GM23338 (cell line): ENCODE measurements around the gene CD3G. TPM values are rescaled to one million over a fixed set of nuclear protein-coding genes. Genes with fewer than 3 reads are reported as not detected.
A peak's percentile ranks its signal among the peaks of the same experiment; 100 is the strongest.

Experiments used
- ATAC-seq: fragments of 200-7000 bp; cut with Tn5 transposase; 3 replicates; pipeline ENCODE4 v1.9.1; 2020
- DNase-seq: peaks from one replicate; pipeline ENCODE4 v3.0.0-alpha.2; 2015; ENCODE audit warnings: low spot score
- H2AFZ ChIP-seq: fragments of 200-600 bp; sonication (generic); 2 replicates; pipeline ENCODE4 v1.8.0; 2016; ENCODE audit warnings: antibody characterized with exemption, mild to moderate bottlenecking, moderate library complexity
- H3F3A ChIP-seq: fragments of 200-600 bp; sonication (generic); replicated peaks from 2 replicates; pipeline ENCODE4 v1.8.0; 2017; ENCODE audit warnings: antibody characterized with exemption, mixed run types, low read depth
- H3K27ac ChIP-seq: fragments of 200-600 bp; sonication (generic); 2 replicates; pipeline ENCODE4 v1.6.1; 2016; ENCODE audit warnings: low read depth
- H3K27me3 ChIP-seq: fragments of 200-600 bp; sonication (generic); 2 replicates; pipeline ENCODE4 v1.8.0; 2016; ENCODE audit warnings: mild to moderate bottlenecking, mixed run types, moderate library complexity; ENCODE audit not compliant: insufficient read depth
- H3K36me3 ChIP-seq: fragments of 200-600 bp; sonication (generic); 2 replicates; pipeline ENCODE4 v1.8.0; 2016; ENCODE audit warnings: mild to moderate bottlenecking; ENCODE audit not compliant: insufficient read depth
- H3K4me1 ChIP-seq: fragments of 200-600 bp; sonication (generic); 2 replicates; pipeline ENCODE4 v1.8.0; 2016; ENCODE audit warnings: mild to moderate bottlenecking, moderate library complexity; ENCODE audit not compliant: insufficient read depth
- H3K4me2 ChIP-seq: fragments of 200-600 bp; sonication (generic); 2 replicates; pipeline ENCODE4 v1.7.1; 2017; ENCODE audit warnings: mixed run types
- H3K4me3 ChIP-seq: fragments of 200-600 bp; sonication (generic); 2 replicates; pipeline ENCODE4 v1.6.1; 2016; ENCODE audit warnings: mixed run types
- H3K79me2 ChIP-seq: fragments of 200-600 bp; sonication (generic); replicated peaks from 2 replicates; pipeline ENCODE4 v1.8.0; 2017; ENCODE audit warnings: mild to moderate bottlenecking; ENCODE audit not compliant: insufficient read depth
- H3K9me2 ChIP-seq: fragments of 200-600 bp; sonication (generic); 2 replicates; pipeline ENCODE4 v1.8.0; 2017; ENCODE audit not compliant: insufficient read depth
- H4K20me1 ChIP-seq: fragments of 200-600 bp; sonication (generic); replicated peaks from 2 replicates; pipeline ENCODE4 v1.8.0; 2017; ENCODE audit warnings: mild to moderate bottlenecking; ENCODE audit not compliant: insufficient read depth
- H3K27ac Mint-ChIP-seq: 2 replicates; pipeline ENCODE4 v1.8.0; 2020; ENCODE audit warnings: inconsistent platforms, mild to moderate bottlenecking, moderate library complexity, mixed read lengths
- H3K27me3 Mint-ChIP-seq: 3 replicates; pipeline ENCODE4 v1.8.0; 2022; ENCODE audit warnings: low read depth, mild to moderate bottlenecking, moderate library complexity, mixed read lengths, inconsistent platforms; ENCODE audit not compliant: insufficient read depth, poor library complexity
- H3K36me3 Mint-ChIP-seq: 3 replicates; pipeline ENCODE4 v1.8.0; 2021; ENCODE audit warnings: low read depth, mild to moderate bottlenecking, inconsistent platforms, moderate library complexity, mixed read lengths
- H3K4me1 Mint-ChIP-seq: 3 replicates; pipeline ENCODE4 v1.8.0; 2020; ENCODE audit warnings: mild to moderate bottlenecking, inconsistent platforms, mixed read lengths
- H3K4me3 Mint-ChIP-seq: 3 replicates; pipeline ENCODE4 v1.8.0; 2021; ENCODE audit warnings: moderate library complexity, mild to moderate bottlenecking, inconsistent platforms, mixed read lengths
- H3K9me3 Mint-ChIP-seq: 3 replicates; pipeline ENCODE4 v1.8.0; 2020; ENCODE audit warnings: moderate library complexity, mild to moderate bottlenecking, inconsistent platforms, mixed read lengths
- CREB1 ChIP-seq: fragments of 250-450 bp; sonication (Bioruptor Pico); IDR thresholded peaks from 2 replicates; pipeline ENCODE4 v1.5.0; 2020; ENCODE audit warnings: low read depth, mild to moderate bottlenecking, moderate library complexity
- EZH2 ChIP-seq: fragments of 200-600 bp; sonication (generic); IDR thresholded peaks from one replicate; pipeline ENCODE4 v1.8.0; 2017; ENCODE audit warnings: antibody characterized with exemption, mild to moderate bottlenecking, low read depth; ENCODE audit not compliant: unreplicated experiment
- EZH2phosphoT487 ChIP-seq: fragments of 200-600 bp; sonication (generic); IDR thresholded peaks from one replicate; pipeline ENCODE4 v1.8.1; 2018; ENCODE audit warnings: antibody characterized with exemption; ENCODE audit not compliant: unreplicated experiment
- JUNB ChIP-seq: IDR thresholded peaks from one replicate; pipeline ENCODE4 v1.6.1; 2016; ENCODE audit warnings: antibody characterized with exemption; ENCODE audit not compliant: unreplicated experiment
- NANOG ChIP-seq: IDR thresholded peaks from 2 replicates; pipeline ENCODE4 v1.6.1; 2016; ENCODE audit warnings: antibody characterized with exemption, borderline replicate concordance
- POLR2AphosphoS5 ChIP-seq: IDR thresholded peaks from 2 replicates; pipeline ENCODE4 v1.6.1; 2016; ENCODE audit warnings: antibody characterized with exemption, low read depth
- STAT1 ChIP-seq: IDR thresholded peaks from one replicate; pipeline ENCODE4 v1.6.1; 2016; ENCODE audit warnings: antibody characterized with exemption; ENCODE audit not compliant: unreplicated experiment
- ZNF114 ChIP-seq: fragments of 250-450 bp; sonication (Bioruptor Pico); IDR thresholded peaks from 2 replicates; pipeline ENCODE4 v1.5.0; 2020; ENCODE audit warnings: mild to moderate bottlenecking, moderate library complexity
- ZNF331 ChIP-seq: fragments of 250-450 bp; sonication (Bioruptor Pico); IDR thresholded peaks from 2 replicates; pipeline ENCODE4 v1.5.0; 2020; ENCODE audit warnings: low read depth, mild to moderate bottlenecking, moderate library complexity
- polyA plus RNA-seq: library from polyadenylated mRNA; unstranded; fragments of >200 nt; fragmentation: Nextera tagmentation; extraction: Ambion mirVana; gene quantifications from 2 replicates; pipeline ENCODE4 v1.2.1, GENCODE V29; 2016
- total RNA-seq: library from RNA; depleted of rRNA; stranded (reverse); fragments of >200 nt; shearing (Covaris generic); gene quantifications from 2 replicates; pipeline ENCODE4 v1.2.3, GENCODE V29; 2014
- TF ChIP-seq, protein P1 (sequence below), 2 experiments: fragments of 200-600 bp in 1 of 2; sonication (generic) in 1 of 2; conservative IDR thresholded peaks; 2 replicates each; pipeline versions ENCODE4 v1.5.1 to v1.6.1; 2016 to 2017; ENCODE audit warnings: antibody characterized with exemption in 2 of 2, low read depth in 2 of 2, mild to moderate bottlenecking in 2 of 2, moderate library complexity in 1 of 2
- TF ChIP-seq, protein P2 (sequence below): fragments of 250-450 bp; sonication (Bioruptor Pico); IDR thresholded peaks from 2 replicates; pipeline ENCODE4 v1.5.0; 2020; ENCODE audit warnings: mild to moderate bottlenecking, moderate library complexity
- TF ChIP-seq, protein P3 (sequence below): IDR thresholded peaks from one replicate; pipeline ENCODE4 v1.6.1; 2018; ENCODE audit warnings: antibody characterized with exemption; ENCODE audit not compliant: unreplicated experiment
- TF ChIP-seq, protein P4 (sequence below): IDR thresholded peaks from 2 replicates; pipeline ENCODE4 v1.6.1; 2016; ENCODE audit warnings: antibody characterized with exemption

CD3G gene
- total and polyA plus RNA-seq, 2 experiments from 2014 or later, result not detected

DNA sequence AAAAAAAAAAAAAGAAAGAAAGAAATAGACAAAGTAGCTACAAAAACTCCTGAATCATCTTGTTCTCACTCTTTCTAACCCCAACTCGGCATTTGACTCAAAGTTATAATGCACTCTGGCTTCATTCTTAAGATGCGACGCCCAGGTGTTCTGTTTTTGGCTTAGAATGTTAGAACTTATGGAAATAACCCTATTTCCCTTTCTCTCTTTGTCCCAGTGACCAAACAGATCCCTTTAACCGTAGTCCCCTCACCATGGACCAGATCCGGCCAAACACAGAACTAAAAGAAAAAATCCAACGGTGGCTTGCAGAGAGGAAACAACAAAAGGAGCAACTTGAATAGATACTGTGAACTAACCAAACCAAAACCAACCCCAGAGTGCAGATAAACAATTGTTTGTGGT lies 52.0 kb downstream of the CD3G start:
- Histone ChIP-seq H3K27me3 (no peaks in the 10 kb centered on the region), H3F3A (no peaks in the 10 kb centered on the region), H3K27ac (0 out of 2 replicates have a peak overlapping the region, but pooled peaks have one; percentile 39), H3K36me3 (peaks cover 26% of the 10 kb centered on the region), H3K4me1 (no peaks in the 10 kb centered on the region), H3K79me2 (no peaks in the 10 kb centered on the region), H2AFZ (no peak overlapping the region), H4K20me1 (no peaks in the 10 kb centered on the region; the same call in 1 of the 2 replicates), H3K4me2 (no peak overlapping the region), H3K4me3 (no peak overlapping the region), H3K9me2 (no peaks in the 10 kb centered on the region)
- TF ChIP-seq STAT1 (no peak), ZNF114 (no peak), NANOG (no peak), CREB1 (CRISPR knock-in tag) (no peak), EZH2phosphoT487 (no peak), ZNF331 (CRISPR knock-in tag) (no peak), JUNB (no peak), EZH2 (no peak), POLR2AphosphoS5 (no peak)
- TF ChIP-seq, protein P1, sequence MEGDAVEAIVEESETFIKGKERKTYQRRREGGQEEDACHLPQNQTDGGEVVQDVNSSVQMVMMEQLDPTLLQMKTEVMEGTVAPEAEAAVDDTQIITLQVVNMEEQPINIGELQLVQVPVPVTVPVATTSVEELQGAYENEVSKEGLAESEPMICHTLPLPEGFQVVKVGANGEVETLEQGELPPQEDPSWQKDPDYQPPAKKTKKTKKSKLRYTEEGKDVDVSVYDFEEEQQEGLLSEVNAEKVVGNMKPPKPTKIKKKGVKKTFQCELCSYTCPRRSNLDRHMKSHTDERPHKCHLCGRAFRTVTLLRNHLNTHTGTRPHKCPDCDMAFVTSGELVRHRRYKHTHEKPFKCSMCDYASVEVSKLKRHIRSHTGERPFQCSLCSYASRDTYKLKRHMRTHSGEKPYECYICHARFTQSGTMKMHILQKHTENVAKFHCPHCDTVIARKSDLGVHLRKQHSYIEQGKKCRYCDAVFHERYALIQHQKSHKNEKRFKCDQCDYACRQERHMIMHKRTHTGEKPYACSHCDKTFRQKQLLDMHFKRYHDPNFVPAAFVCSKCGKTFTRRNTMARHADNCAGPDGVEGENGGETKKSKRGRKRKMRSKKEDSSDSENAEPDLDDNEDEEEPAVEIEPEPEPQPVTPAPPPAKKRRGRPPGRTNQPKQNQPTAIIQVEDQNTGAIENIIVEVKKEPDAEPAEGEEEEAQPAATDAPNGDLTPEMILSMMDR (conservative IDR thresholded peaks at IDR 0.05; ENCODE audit: low read depth in 2 of 2), result no peak
- TF ChIP-seq, protein P2, sequence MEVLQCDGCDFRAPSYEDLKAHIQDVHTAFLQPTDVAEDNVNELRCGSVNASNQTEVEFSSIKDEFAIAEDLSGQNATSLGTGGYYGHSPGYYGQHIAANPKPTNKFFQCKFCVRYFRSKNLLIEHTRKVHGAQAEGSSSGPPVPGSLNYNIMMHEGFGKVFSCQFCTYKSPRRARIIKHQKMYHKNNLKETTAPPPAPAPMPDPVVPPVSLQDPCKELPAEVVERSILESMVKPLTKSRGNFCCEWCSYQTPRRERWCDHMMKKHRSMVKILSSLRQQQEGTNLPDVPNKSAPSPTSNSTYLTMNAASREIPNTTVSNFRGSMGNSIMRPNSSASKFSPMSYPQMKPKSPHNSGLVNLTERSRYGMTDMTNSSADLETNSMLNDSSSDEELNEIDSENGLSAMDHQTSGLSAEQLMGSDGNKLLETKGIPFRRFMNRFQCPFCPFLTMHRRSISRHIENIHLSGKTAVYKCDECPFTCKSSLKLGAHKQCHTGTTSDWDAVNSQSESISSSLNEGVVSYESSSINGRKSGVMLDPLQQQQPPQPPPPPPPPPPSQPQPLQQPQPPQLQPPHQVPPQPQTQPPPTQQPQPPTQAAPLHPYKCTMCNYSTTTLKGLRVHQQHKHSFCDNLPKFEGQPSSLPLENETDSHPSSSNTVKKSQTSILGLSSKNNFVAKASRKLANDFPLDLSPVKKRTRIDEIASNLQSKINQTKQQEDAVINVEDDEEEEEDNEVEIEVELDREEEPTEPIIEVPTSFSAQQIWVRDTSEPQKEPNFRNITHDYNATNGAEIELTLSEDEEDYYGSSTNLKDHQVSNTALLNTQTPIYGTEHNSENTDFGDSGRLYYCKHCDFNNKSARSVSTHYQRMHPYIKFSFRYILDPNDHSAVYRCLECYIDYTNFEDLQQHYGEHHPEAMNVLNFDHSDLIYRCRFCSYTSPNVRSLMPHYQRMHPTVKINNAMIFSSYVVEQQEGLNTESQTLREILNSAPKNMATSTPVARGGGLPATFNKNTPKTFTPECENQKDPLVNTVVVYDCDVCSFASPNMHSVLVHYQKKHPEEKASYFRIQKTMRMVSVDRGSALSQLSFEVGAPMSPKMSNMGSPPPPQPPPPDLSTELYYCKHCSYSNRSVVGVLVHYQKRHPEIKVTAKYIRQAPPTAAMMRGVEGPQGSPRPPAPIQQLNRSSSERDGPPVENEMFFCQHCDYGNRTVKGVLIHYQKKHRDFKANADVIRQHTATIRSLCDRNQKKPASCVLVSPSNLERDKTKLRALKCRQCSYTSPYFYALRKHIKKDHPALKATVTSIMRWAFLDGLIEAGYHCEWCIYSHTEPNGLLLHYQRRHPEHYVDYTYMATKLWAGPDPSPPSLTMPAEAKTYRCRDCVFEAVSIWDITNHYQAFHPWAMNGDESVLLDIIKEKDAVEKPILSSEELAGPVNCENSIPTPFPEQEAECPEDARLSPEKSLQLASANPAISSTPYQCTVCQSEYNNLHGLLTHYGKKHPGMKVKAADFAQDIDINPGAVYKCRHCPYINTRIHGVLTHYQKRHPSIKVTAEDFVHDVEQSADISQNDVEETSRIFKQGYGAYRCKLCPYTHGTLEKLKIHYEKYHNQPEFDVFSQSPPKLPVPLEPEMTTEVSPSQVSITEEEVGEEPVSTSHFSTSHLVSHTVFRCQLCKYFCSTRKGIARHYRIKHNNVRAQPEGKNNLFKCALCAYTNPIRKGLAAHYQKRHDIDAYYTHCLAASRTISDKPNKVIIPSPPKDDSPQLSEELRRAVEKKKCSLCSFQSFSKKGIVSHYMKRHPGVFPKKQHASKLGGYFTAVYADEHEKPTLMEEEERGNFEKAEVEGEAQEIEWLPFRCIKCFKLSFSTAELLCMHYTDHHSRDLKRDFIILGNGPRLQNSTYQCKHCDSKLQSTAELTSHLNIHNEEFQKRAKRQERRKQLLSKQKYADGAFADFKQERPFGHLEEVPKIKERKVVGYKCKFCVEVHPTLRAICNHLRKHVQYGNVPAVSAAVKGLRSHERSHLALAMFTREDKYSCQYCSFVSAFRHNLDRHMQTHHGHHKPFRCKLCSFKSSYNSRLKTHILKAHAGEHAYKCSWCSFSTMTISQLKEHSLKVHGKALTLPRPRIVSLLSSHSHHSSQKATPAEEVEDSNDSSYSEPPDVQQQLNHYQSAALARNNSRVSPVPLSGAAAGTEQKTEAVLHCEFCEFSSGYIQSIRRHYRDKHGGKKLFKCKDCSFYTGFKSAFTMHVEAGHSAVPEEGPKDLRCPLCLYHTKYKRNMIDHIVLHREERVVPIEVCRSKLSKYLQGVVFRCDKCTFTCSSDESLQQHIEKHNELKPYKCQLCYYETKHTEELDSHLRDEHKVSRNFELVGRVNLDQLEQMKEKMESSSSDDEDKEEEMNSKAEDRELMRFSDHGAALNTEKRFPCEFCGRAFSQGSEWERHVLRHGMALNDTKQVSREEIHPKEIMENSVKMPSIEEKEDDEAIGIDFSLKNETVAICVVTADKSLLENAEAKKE, result no peak
- TF ChIP-seq, protein P3, sequence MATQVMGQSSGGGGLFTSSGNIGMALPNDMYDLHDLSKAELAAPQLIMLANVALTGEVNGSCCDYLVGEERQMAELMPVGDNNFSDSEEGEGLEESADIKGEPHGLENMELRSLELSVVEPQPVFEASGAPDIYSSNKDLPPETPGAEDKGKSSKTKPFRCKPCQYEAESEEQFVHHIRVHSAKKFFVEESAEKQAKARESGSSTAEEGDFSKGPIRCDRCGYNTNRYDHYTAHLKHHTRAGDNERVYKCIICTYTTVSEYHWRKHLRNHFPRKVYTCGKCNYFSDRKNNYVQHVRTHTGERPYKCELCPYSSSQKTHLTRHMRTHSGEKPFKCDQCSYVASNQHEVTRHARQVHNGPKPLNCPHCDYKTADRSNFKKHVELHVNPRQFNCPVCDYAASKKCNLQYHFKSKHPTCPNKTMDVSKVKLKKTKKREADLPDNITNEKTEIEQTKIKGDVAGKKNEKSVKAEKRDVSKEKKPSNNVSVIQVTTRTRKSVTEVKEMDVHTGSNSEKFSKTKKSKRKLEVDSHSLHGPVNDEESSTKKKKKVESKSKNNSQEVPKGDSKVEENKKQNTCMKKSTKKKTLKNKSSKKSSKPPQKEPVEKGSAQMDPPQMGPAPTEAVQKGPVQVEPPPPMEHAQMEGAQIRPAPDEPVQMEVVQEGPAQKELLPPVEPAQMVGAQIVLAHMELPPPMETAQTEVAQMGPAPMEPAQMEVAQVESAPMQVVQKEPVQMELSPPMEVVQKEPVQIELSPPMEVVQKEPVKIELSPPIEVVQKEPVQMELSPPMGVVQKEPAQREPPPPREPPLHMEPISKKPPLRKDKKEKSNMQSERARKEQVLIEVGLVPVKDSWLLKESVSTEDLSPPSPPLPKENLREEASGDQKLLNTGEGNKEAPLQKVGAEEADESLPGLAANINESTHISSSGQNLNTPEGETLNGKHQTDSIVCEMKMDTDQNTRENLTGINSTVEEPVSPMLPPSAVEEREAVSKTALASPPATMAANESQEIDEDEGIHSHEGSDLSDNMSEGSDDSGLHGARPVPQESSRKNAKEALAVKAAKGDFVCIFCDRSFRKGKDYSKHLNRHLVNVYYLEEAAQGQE, result no peak
- TF ChIP-seq, protein P4, sequence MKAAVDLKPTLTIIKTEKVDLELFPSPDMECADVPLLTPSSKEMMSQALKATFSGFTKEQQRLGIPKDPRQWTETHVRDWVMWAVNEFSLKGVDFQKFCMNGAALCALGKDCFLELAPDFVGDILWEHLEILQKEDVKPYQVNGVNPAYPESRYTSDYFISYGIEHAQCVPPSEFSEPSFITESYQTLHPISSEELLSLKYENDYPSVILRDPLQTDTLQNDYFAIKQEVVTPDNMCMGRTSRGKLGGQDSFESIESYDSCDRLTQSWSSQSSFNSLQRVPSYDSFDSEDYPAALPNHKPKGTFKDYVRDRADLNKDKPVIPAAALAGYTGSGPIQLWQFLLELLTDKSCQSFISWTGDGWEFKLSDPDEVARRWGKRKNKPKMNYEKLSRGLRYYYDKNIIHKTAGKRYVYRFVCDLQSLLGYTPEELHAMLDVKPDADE, result no peak
- H3K4me1 Mint-ChIP-seq, result peaks cover 4% of the 10 kb centered on the region; the same call in 1 of the 3 replicates
- no peak overlapping the region for H3K4me3 Mint-ChIP-seq
- DNase-seq (no peak), ATAC-seq (no peak)
- no peaks in the 10 kb centered on the region for H3K27me3 Mint-ChIP-seq
- no peak overlapping the region for H3K27ac Mint-ChIP-seq
- H3K36me3 Mint-ChIP-seq, result peaks cover 28% of the 10 kb centered on the region
- no peaks in the 10 kb centered on the region for H3K9me3 Mint-ChIP-seq
